HEK293T (cell line): Measurements from ENCODE around the gene TADA3.
A peak's percentile ranks its signal among the peaks of the same experiment; 100 is the strongest.

Source experiments
- CTCF ChIA-PET: fragments of 350-600 bp; formaldehyde crosslinking; extraction: SDS; loops from one replicate; lab custom pipeline; 2021; ENCODE audit warnings: antibody characterized with exemption, inconsistent platforms; lab: Yijun Ruan, JAX
- POLR2A ChIA-PET: fragments of 350-600 bp; formaldehyde crosslinking; extraction: SDS; loops from one replicate; lab custom pipeline; 2020; ENCODE audit warnings: antibody characterized with exemption, inconsistent platforms; lab: Yijun Ruan, JAX
- DNase-seq: peaks from one replicate; pipeline ENCODE4 v3.0.0; 2012; ENCODE audit warnings: mixed read lengths; ENCODE audit errors: extremely low spot score
- ARNT ChIP-seq: fragments of 450-650 bp; IDR thresholded peaks from 2 replicates; pipeline ENCODE4 v1.6.1; 2017; ENCODE audit warnings: mild to moderate bottlenecking
- BHLHE40 ChIP-seq: fragments of 450-650 bp; IDR thresholded peaks from 2 replicates; pipeline ENCODE4 v1.6.1; 2016; ENCODE audit warnings: mild to moderate bottlenecking, moderate library complexity, borderline replicate concordance
- CTBP1 ChIP-seq: fragments of 450-650 bp; IDR thresholded peaks from 2 replicates; pipeline ENCODE4 v1.6.1; 2016; ENCODE audit warnings: borderline replicate concordance
- ELF4 ChIP-seq: fragments of 450-650 bp; IDR thresholded peaks from 2 replicates; pipeline ENCODE4 v1.6.1; 2017; ENCODE audit warnings: antibody characterized with exemption
- FOXA1 ChIP-seq: fragments of 450-650 bp; IDR thresholded peaks from 2 replicates; pipeline ENCODE4 v1.6.1; 2016; ENCODE audit warnings: mild to moderate bottlenecking
- FOXK2 ChIP-seq: fragments of 450-650 bp; IDR thresholded peaks from 2 replicates; pipeline ENCODE4 v1.6.1; 2016; ENCODE audit warnings: mild to moderate bottlenecking
- FOXM1 ChIP-seq: fragments of 450-650 bp; IDR thresholded peaks from 2 replicates; pipeline ENCODE4 v1.6.1; 2017; ENCODE audit warnings: mild to moderate bottlenecking, borderline replicate concordance
- HDGF ChIP-seq: fragments of 450-650 bp; IDR thresholded peaks from 2 replicates; pipeline ENCODE4 v1.6.1; 2017; ENCODE audit warnings: antibody characterized with exemption, borderline replicate concordance
- L3MBTL2 ChIP-seq: fragments of 450-650 bp; conservative IDR thresholded peaks from 2 replicates; pipeline ENCODE4 v1.6.1; 2016; ENCODE audit warnings: mild to moderate bottlenecking
- LEF1 ChIP-seq: fragments of 450-650 bp; IDR thresholded peaks from 2 replicates; pipeline ENCODE4 v1.6.1; 2017; ENCODE audit warnings: mild to moderate bottlenecking, borderline replicate concordance
- NFRKB ChIP-seq: fragments of 450-650 bp; IDR thresholded peaks from 2 replicates; pipeline ENCODE4 v1.6.1; 2016; ENCODE audit warnings: mild to moderate bottlenecking, moderate library complexity
- PKNOX1 ChIP-seq: fragments of 450-650 bp; IDR thresholded peaks from 2 replicates; pipeline ENCODE4 v1.6.1; 2016
- SP1 ChIP-seq: fragments of 450-650 bp; IDR thresholded peaks from 2 replicates; pipeline ENCODE4 v1.6.1; 2017
- SUZ12 ChIP-seq: fragments of 450-650 bp; IDR thresholded peaks from 2 replicates; pipeline ENCODE4 v1.6.1; 2016; ENCODE audit warnings: mild to moderate bottlenecking
- TARDBP ChIP-seq: fragments of 450-650 bp; IDR thresholded peaks from 2 replicates; pipeline ENCODE4 v1.6.1; 2016
- ZNF384 ChIP-seq: fragments of 450-650 bp; IDR thresholded peaks from 2 replicates; pipeline ENCODE4 v1.6.1; 2016

Gene TADA3

DNA sequence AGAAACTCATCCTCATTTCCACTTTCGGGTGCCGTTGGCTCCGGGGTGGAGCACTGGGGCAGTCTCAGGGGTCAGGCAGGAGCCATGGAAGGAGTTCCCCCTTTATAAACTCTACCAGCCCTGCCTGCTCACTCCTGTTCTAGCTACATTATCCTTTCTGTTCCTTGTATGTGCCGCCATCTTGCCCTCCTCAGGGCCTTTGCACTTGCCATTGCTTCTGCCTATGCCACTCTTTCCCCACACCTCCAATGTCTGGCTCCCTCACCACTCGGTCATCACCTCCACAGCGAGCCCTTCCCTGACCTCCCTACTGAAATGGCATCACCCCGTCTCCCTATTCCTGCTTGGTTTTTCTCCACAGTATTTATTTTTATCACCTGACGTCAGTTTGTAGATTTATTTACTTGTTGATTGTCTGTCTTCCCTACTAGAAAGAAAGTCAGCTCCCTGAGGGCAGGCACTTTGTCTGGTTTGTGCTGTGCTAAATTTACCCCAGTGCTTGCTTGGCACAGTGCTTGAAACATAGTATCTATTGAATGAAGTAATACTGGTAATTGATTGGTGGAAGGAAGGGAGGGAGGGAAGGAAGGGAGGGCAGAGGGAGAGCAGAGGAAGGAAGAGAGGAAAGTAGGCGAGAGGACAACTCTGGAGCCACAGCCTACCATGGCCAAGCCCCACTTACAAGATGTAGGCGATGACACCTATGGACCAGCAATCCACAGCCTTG, 31.3 kb downstream of the TADA3 start:
- TF ChIP-seq NFRKB (no peak), SUZ12 (no peak), CTBP1 (no peak), BHLHE40 (no peak), FOXM1 (no peak), SP1 (no peak), FOXA1 (no peak), HDGF (no peak), ELF4 (no peak), ZNF384 (no peak), PKNOX1 (no peak), LEF1 (no peak), ARNT (no peak), TARDBP (no peak), FOXK2 (no peak), L3MBTL2 (no peak)
- DNase-seq = no peak
- POLR2A ChIA-PET = interaction anchor here (0.8 to 1.6 kb wide), 3 partner anchors 8 to 30 kb away, joined by 3 to 5 read pairs (median 4); partner anchors contain the start of genes BRPF1 and OGG1
- CTCF ChIA-PET = no interaction called here

DNA sequence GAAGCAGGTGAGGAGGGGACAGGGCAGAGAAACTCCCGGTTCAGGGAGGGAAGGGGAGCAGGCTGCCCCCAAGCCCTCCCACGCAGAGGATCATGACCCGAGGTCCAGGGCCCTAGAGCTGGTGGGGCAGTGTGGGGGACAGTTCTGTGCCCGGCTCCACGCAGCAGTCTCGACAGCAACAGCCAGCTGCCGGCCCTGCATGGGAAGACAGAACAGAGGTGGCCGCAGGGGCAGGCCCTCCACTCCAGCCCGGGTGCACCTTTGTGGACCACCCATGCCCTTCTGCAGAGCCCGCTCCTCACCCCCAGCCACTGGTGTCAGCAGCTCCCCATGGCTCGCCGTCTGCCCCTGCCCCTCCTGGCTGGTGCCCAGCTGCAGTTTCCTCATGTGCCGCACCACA, 34.8 kb downstream of the TADA3 start:
- no peak for DNase-seq
- ChIA-PET CTCF (no interaction called here), POLR2A (interaction anchor here (0.8 kb wide), 1 partner anchor 12 kb away, joined by 4 read pairs; the partner anchor contains the start of gene CAMK1)
- no peak for TF ChIP-seq ARNT
- no peak for TF ChIP-seq FOXM1
- TF ChIP-seq TARDBP = no peak
- TF ChIP-seq HDGF = no peak
- no peak for TF ChIP-seq PKNOX1

DNA sequence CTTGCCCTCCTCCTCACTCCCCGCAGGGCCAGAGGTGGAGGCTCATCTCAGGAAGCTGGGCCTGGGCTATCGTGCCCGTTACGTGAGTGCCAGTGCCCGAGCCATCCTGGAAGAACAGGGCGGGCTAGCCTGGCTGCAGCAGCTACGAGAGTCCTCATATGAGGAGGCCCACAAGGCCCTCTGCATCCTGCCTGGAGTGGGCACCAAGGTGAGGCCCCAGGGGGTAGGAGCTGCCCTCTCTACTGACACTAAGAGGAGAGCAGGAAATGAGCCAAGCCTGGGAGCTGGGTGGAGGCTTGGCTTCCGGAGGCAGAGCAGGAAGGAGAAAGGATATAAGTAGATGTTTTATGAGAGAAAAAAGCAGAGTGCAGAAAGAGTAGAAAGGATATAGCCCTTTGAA, 37.6 kb downstream of the TADA3 start:
- TF ChIP-seq ZNF384 = no peak
- no peak for TF ChIP-seq TARDBP
- TF ChIP-seq FOXK2 = no peak
- no peak for TF ChIP-seq NFRKB
- no peak for TF ChIP-seq L3MBTL2
- TF ChIP-seq CTBP1 = no peak
- TF ChIP-seq SP1 = no peak
- no peak for TF ChIP-seq BHLHE40
- no peak for TF ChIP-seq FOXM1
- TF ChIP-seq FOXA1 = no peak
- CTCF ChIA-PET = interaction anchor here (0.9 kb wide), 1 partner anchor 9 kb away, joined by 3 read pairs; no protein-coding TSS in a partner anchor
- POLR2A ChIA-PET = interaction anchor here (1.7 kb wide), 1 partner anchor 15 kb away, joined by 7 read pairs; the partner anchor contains the start of gene CAMK1
- DNase-seq = no peak

DNA sequence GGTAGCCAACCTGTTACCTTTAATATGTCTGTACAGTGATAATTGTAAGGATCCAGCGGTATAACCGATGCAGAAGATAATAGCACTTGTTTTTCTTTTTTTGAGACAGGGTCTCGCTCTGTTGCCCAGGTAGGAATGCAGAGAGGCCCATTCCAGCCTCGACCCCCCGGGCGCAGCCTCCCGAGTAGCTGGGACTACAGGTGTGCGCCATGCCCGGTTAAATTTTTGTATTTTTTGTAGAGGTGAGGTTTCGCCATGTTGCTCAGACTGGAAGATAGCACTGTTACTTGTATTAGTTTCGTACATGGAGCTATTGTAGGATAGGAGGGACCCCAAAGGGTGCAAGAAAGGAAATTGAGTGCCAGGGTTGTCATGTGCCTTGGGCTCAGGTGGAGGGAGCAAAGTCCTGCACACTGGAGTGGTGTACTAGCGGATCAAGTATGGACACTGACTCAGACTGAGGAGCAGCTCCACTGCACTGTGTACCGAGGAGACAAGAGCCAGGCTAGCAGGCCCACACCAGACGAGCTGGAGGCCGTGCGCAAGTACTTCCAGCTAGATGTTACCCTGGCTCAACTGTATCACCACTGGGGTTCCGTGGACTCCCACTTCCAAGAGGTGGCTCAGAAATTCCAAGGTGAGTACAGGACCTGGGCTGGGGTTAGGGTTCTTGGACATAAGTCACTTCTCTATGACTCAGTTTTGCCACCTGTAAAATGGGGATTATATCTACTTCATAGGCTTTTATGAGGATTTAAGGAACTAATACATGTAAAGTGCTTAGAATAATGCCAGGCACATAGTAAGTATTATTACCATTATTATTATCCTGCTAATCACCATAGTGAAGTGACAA, 41.5 kb downstream of the TADA3 start:
- no peak for DNase-seq
- ChIA-PET CTCF (interaction anchor here (1.4 kb wide), 1 partner anchor 24 kb away, joined by 3 read pairs; no protein-coding TSS in a partner anchor), POLR2A (interaction anchor here (2.2 kb wide), 2 partner anchors 30 to 42 kb away, joined by 7 to 13 read pairs; partner anchors contain the start of gene ARPC4)
- TF ChIP-seq TARDBP (no peak), NFRKB (no peak), FOXK2 (no peak)

DNA sequence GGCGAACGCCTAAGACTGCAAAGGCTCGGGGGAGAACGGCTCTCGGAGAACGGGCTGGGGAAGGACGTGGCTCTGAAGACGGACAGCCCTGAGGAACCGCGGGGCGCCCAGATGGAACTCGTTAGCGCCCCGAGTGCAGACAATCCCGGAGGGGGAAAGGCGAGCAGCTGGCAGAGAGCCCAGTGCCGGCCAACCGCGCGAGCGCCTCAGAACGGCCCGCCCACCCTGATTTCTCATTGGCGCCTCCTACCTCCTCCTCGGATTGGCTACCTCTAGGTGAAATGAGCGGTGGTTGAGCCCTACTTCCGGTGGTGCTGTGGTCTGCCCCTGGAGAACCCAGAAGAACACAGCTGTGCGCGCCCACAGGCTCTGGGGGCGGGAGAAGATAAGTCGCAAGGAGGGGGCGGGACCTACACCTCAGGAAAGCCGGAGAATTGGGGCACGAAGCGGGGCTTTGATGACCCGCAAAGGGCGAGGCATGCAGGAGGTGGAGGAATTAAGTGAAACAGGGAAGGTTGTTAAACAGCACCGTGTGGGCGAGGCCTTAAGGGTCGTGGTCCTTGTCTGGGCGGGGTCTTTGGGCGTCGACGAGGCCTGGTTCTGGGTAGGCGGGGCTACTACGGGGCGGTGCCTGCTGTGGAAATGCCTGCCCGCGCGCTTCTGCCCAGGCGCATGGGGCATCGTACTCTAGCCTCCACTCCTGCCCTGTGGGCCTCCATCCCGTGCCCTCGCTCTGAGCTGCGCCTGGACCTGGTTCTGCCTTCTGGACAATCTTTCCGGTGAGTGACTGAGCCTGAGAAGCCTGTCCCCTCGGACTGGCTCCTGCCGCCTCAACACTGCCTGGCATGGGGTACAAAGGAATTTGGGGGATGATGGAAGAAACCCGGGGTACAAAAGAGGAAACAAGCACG, 42.4 kb downstream of the TADA3 start, which contains the start of gene OGG1:
TSS of gene OGG1 (plus strand) at position 308 of the 911 bp plus-strand sequence. CDS start at position 643, 335 bp downstream.
- POLR2A ChIA-PET = interaction anchor here (0.7 to 2.4 kb wide), 12 partner anchors 9 to 248 kb away, joined by 3 to 35 read pairs (median 5); partner anchors contain the start of genes ARPC4 and BRPF1
- TF ChIP-seq L3MBTL2 = peak; percentile 72
- peak; percentile 46; the same call in 1 of the 2 replicates for TF ChIP-seq PKNOX1
- TF ChIP-seq FOXA1 = no peak
- TF ChIP-seq ELF4 = peak; percentile 33; the same call in 1 of the 2 replicates
- no peak for TF ChIP-seq CTBP1
- no peak for TF ChIP-seq FOXM1
- no peak for TF ChIP-seq ARNT
- CTCF ChIA-PET = interaction anchor here (1.1 to 1.4 kb wide), 4 partner anchors 17 to 77 kb away, joined by 3 read pairs; partner anchors contain the start of gene BRPF1

More for the DNA sequence above, 42.4 kb downstream of the TADA3 start, which contains the start of gene OGG1:
- peak; percentile 96 for DNase-seq
